HK-2 (cell line): Measurements from ENCODE around the gene TRAF7.
A peak's percentile ranks its signal among the peaks of the same experiment; 100 is the strongest.
"Not testable (repeated sequence)": the region's sequence is repeated elsewhere in the genome, so short reads cannot be mapped to it uniquely, and the experiment has no call there.

Experiments
- DNase-seq: peaks from one replicate; pipeline ENCODE4 v3.0.0-alpha.2; 2018; ENCODE audit not compliant: unreplicated experiment

The TRAF7 gene

DNA sequence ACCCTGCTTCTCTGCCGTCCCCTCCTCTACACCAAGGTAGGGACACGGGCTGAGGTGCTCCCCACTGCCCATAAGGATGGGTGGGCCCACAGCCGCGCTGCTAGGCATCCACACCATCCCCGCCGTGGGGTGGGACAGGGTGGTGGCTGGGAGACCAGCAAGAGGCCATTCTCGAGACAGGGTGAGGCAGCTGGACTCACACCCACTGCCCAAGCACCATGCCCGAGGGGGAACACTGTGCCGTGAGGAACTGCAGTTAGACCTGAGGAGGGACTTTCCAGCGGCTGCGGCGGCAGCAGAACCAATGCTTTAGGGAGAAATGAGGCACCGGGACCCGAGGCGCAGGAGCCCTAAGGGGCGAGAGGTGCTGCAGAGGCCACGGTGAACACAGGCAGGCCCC lies 33.2 kb upstream of the TRAF7 start:
- no peak for DNase-seq

- not testable (repeated sequence) for DNase-seq
These were observed 32.5 kb upstream of the TRAF7 start for GRCh38 chr16:2122934-2123683.

DNA sequence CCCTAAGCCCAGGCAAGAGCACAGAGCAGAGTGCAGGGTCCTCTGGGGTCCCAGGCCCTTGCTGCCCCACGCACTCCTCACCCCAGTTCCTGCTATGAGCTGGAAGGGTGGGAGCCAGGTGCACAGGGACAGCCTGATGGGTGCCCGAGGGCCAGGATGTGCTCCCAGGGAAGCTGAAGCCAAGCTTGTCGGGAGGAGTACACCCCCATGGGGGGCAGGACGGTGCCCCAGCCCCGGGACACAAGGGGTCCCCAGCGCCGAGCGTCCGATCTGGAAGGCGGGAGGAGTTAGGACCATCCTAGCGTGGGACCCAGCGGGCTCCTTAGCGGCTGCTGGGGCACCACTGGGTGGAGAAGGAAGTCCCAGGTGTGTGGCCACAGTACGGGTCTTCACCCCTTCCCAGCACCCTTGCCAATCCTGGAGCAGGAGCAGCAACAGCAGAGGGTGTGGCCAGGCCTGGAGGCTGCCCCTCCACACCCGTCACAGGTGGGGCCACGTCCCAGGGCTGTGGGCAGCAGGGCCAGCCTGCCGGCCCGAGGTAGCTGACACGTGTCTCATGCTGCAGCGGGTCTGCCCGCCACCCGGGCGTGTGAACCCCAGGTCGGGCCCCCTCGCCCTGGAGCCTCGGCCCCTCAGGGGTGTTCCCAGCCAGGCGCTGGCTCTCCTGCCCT lies 31.7 kb upstream of the TRAF7 start:
- not testable (repeated sequence) for DNase-seq

DNA sequence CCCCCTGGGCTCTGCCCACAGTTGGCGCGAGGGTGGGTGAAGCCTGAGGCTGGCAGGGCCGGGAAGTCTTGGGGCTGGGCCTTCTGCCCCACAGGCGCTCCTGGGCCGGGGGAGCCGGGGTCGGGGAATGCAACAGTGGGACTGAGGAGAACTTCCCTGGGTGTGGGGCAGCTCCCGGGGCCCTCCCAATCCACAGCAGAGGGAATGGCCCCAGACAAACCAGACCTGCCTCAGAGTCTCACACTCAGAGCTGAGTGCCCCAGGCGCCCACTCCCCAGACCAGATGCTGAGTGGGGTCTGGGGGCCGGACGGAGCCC lies 31.2 kb upstream of the TRAF7 start:
- not testable (repeated sequence) for DNase-seq

- DNase-seq, result not testable (repeated sequence)
These were observed 30.7 kb upstream of the TRAF7 start for GRCh38 chr16:2124694-2125444.

DNA sequence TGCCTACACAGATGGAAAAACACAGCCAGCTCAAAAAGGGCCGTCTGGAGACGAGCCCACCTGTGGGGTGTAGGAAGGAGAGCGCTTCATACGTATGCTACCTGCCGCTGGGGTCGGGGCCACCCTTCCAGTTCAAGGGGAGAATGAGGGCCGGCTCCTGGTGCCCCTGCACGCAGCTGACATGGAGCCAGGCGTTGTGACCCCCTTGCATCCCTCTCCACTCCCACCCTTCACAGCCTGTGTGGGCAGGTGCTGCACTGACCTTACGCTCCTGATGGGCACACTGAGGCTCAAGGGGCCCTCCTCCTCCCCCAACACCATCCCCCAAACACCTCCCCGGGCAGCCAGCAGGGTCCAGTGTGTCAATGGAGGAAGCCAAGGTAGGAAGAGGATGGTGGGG lies 30.0 kb upstream of the TRAF7 start:
- DNase-seq, result not testable (repeated sequence)

GRCh38 chr16:2126161-2126743 lies 29.3 kb upstream of the TRAF7 start:
- DNase-seq, result not testable (repeated sequence)

DNA sequence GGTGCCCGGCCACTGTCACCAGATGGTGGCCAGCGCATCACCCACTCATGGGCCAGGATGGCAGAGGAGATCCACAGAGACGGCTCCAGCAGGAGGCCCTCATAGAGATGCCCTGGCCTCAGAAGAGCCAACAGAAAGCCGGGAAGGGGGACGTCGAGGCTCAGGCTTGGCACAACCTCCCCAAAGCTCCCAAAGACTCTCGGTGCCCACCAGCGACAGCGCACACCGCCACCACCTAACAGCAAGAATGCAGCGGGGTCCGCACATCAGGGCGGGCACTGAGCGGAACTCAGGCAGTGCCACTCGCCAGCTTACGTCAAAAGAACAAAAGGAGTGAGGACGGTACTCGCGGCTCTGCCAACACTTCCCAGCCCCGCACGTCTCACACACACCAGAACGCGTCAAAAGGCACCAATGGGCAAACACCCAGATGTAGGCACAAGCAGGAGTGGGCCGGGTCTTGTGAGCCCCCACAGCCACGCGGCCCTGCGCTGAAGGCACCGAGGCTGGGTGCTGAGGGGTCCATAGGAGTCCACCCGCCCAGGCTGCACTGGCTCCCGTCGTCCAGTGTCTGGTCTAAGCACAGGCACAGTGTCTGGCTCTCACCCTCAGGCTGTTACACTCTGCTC lies 28.5 kb upstream of the TRAF7 start:
- not testable (repeated sequence) for DNase-seq

DNA sequence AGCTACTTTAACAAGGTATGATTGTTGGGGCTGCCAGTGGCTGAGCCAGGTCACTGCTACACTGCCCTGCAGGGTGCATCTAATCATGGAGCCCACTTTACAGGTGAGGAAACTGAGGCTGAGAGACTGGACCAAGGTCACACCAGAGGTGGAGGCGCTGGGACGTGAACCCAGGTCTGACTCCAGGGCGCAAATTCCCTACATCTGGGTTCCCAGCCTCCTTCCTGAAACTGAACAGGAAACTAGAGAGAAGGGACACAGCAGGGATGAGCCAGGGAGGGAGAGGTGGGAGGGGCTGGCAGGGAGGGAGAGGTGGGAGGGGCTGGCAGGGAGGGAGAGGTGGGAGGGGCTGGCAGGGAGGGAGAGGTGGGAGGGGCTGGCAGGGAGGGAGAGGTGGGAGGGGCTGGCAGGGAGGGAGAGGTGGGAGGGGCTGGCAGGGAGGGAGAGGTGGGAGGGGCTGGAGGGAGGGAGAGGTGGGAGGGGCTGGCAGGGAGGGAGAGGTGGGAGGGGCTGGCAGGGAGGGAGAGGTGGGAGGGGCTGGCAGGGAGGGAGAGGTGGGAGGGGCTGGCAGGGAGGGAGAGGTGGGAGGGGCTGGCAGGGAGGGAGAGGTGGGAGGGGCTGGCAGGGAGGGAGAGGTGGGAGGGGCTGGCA lies 27.8 kb upstream of the TRAF7 start:
- not testable (repeated sequence) for DNase-seq

GRCh38 chr16:2129251-2129650 lies 26.3 kb upstream of the TRAF7 start:
- DNase-seq, result not testable (repeated sequence)

- DNase-seq, result not testable (repeated sequence)
These were observed 25.6 kb upstream of the TRAF7 start for GRCh38 chr16:2129890-2130447.

DNA sequence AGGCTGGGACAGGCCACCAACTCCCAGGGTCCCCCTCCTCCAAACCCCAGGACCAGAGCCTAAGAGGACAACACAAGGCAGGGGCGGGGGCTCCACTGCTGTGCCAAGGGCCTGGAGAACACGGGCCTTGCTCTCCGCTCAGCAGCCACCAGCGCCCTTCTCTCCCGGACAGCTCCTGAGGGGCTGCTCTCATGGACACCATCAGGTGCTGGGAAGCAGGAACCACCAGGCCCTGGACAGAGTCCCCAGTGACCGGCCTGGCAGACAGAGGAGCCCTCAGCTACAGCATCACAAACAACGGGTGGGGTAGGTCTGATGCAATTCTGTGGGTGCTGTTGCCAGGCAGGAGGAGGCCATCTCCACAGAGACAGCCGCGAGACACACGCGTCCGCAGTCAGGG lies 21.8 kb upstream of the TRAF7 start:
- DNase-seq, result not testable (repeated sequence)

DNA sequence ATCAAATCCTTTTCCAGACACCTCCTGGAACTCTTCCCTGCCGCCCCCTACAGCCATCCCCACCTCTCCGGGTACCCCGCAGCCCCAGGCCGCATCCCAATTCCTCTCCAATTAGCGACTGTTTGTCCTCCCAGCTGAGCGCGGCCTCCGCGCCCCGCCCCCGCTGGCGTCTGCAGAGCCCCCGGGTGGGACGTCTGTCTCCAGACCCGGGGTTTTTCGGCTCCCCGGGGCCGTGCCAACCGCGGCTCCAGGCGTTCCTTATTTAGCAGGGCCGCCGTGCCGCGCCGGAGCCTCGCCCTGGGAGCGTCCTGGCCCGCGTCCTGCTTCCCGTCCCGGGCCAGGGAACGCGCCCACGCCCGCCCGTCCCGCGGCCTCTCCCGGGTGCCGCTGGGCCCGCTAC lies 20.5 kb upstream of the TRAF7 start:
- DNase-seq, result not testable (repeated sequence)

DNA sequence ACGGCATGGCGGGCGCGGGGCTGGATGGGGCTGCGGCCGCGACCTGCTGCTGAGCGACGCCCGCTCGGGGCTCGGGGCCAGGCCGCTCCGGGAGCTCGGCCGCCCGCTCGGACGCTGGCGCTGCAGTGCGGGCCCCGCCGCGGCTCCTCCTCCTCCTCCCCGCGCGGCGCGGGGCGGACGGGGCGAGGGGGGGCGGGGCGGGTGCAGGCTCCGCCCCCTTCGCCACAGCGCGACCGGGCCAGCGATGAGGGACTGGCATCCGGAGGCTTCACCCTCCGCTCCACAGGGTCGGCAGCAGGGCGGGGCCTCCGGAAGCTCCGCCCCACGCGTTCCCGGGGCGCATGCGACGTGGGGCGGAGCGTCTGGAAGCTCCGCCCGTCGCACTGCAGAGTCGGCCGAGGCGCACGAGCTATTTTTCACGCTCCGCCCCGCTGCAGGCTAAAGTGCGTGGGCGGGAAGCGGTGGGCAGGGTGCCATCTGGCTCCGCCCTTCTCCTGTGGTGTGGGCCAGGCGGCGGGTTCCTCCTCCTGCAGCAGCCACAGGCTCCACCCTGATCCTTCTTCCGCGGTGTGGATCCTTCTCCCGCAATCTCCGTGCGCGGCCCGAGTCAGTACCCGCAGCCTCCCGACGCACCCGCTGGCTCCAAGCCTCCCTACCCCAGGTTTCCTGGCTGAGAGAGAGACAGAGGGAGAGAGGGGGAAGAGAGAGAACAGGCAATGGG lies 19.7 kb upstream of the TRAF7 start, which contains the start of gene PKD1:
Gene PKD1 (minus strand): TSS at position 129 of the 721 bp plus-strand sequence. CDS start 209 bp downstream, outside the sequence.
- peak; percentile 77 for DNase-seq

DNA sequence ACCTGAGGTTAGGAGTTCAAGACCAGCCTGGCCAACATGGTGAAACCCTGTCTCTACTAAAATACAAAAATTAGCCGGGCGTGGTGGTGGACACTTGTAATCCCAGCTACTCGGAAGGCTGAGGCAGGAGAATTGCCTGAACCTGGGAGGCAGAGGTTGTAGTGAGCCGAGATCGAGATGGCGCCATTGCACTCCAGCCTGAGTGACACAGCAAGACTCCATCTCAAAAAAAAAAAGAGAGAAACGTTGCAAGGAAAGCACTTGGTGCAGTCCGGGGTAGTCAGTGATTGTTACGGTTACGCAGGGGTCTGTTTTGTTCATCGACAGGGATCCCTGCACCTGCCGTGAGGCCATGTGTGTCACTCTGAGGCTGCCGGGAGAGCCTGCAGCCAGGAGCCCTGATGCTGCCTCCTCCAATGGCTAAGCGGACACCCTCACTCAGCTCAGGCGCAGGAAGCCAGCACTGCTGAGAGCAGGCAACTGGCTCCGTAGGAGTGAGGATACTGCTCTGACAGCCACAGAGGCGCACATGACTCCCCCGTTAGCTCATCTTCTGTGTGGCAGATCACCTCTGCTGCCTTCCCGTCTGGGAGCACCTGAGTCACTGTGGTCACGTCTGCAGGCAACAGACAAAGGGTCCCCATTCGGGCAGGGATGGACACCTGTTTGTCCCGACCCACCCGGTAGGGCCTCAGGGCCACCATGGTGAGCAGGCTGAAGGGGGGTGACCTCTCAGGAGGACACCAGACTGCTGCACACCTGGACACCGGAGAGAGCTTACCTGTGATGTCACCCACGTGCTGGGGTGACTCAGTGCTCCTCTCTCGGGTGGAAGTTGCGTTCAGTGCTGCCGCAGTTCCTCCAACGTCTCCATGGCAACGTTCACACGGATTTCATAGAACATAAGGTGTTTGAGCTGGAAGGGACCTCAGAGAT lies 12.4 kb upstream of the TRAF7 start:
- DNase-seq, result no peak

GRCh38 chr16:2143878-2144485 lies 11.6 kb upstream of the TRAF7 start:
- no peak for DNase-seq

GRCh38 chr16:2145843-2146242 lies 9.7 kb upstream of the TRAF7 start:
- no peak for DNase-seq

- DNase-seq, result no peak
These were observed 8.2 kb upstream of the TRAF7 start for GRCh38 chr16:2147378-2147777.
